Measurements from ENCODE around the gene CRYGC. TPM values are rescaled to one million over a fixed set of nuclear protein-coding genes. Genes with fewer than 3 reads are reported as not detected.

The CRYGC gene
- polyA plus RNA-seq, 1 donor: not detected

- no peak for DNase-seq (ENCODE audit: low read depth)
Observed at GRCh38 chr2:208097313-208097712, 32.3 kb downstream of the CRYGC start.

GRCh38 chr2:208096080-208096479, 33.5 kb downstream of the CRYGC start:
- no peak for DNase-seq (ENCODE audit: low read depth)

GRCh38 chr2:208093128-208093527, 36.5 kb downstream of the CRYGC start:
- no peak for DNase-seq (ENCODE audit: low read depth)

- DNase-seq (ENCODE audit: low read depth): no peak
Observed at GRCh38 chr2:208092093-208092832, 37.4 kb downstream of the CRYGC start.

GRCh38 chr2:208090420-208090819, 39.2 kb downstream of the CRYGC start:
- DNase-seq (ENCODE audit: low read depth): no peak

GRCh38 chr2:208086029-208086428, 43.6 kb downstream of the CRYGC start:
- no peak for DNase-seq (ENCODE audit: low read depth)

GRCh38 chr2:208083807-208084206, 45.8 kb downstream of the CRYGC start:
- DNase-seq (ENCODE audit: low read depth): no peak

Other genes starting within 250 kb of the CRYGC start
- gene PLEKHM3, start 104.3 kb downstream of the CRYGC start, polyA plus RNA-seq (ENCODE audit: insufficient read length): 5.9 TPM
- not detected for gene CRYGD, start 5.3 kb downstream of the CRYGC start, polyA plus RNA-seq (ENCODE audit: insufficient read length)
- not detected for gene CRYGB, start 16.3 kb upstream of the CRYGC start, polyA plus RNA-seq (ENCODE audit: insufficient read length)
- not detected for gene CRYGA, start 33.8 kb upstream of the CRYGC start, polyA plus RNA-seq (ENCODE audit: insufficient read length)
- not detected for gene C2orf80, start 60.2 kb upstream of the CRYGC start, polyA plus RNA-seq (ENCODE audit: insufficient read length)
- gene IDH1, start 125.2 kb upstream of the CRYGC start, polyA plus RNA-seq (ENCODE audit: insufficient read length): 35.2 TPM
- gene PIKFYVE, start 136.4 kb upstream of the CRYGC start, polyA plus RNA-seq (ENCODE audit: insufficient read length): 17.4 TPM